Measurements from ENCODE around the gene CDK14.

CDK14 gene

GRCh38 chr7:90955641-90956207 is 359.6 kb downstream of the CDK14 start:
- H3K27ac ChIP-seq, result no peak overlapping the region
- no peak overlapping the region for H3K4me3 ChIP-seq

- Histone ChIP-seq H3K27ac (peak overlapping the region in 2 of 21 experiments; percentile 26 to 29), H3K4me3 (no peak overlapping the region)
Observed at GRCh38 chr7:90957883-90958282, 361.8 kb downstream of the CDK14 start.

GRCh38 chr7:90958647-90959046 is 362.5 kb downstream of the CDK14 start:
- peak overlapping the region in 2 of 21 experiments; percentile 29 to 60 for H3K27ac ChIP-seq
- H3K4me3 ChIP-seq, result no peak overlapping the region

- H3K27ac ChIP-seq, result no peak overlapping the region
- no peak overlapping the region for H3K4me3 ChIP-seq
Observed at GRCh38 chr7:90961037-90961725, 365.1 kb downstream of the CDK14 start.

DNA sequence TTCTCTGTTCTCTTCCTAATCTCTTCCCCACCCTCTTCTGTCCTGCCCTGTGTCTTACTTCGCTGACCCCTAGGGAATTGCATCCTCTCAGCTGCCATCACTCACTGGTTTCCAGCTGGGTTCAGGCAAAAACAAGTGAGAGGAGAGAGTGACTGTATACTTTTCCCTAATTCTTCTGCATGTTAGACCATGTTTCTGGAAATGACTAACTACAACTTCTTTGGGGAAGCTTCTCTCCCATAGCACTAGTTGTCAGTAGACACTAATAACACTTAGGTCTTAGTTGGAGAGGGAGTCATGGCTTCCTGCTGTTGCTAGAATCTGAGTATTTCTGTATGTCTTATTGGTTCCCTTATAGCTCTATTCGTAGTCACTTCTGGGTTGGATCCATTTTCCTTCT is 369.1 kb downstream of the CDK14 start:
- H3K27ac ChIP-seq, result no peak overlapping the region
- H3K4me3 ChIP-seq, result no peak overlapping the region

DNA sequence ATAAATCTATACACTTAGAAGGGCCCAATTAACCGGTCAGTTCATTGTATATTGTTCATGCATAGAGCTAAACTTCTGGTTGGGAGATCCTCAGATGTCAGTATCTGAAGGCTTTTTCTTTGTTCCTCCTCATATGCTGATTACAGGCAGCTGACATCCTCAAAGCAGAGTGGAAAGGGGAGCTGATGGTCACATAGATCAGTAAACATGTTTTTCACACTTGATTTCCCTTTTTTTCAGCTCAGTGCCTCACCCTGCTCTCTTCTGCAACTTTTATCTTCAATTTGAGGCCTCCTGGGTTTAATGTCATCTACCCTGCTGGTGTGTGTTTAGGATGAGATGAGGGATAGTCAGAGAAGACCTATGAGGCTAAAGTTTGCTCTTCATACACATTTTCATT is 370.2 kb downstream of the CDK14 start:
- no peak overlapping the region for H3K27ac ChIP-seq
- no peak overlapping the region for H3K4me3 ChIP-seq

DNA sequence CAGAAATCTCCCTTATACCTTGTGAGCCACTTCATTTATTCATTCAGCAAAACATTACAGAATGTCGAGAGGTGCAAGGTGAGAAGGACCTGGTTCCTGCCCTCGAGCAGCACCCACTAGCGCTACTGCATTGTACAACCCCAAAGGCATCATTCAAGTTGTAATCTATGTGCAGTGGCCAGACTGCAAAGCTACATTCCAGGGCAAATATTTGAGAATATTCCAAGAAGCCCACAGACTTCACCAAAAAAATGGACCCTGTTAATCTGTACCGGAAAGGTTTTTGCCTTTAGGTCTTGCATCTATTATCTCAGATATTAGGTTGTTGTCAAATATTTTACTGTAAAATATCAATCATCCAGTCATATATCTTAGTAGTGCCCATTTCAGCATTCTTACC is 372.8 kb downstream of the CDK14 start:
- Histone ChIP-seq H3K4me3 (no peak overlapping the region), H3K27ac (no peak overlapping the region)

DNA sequence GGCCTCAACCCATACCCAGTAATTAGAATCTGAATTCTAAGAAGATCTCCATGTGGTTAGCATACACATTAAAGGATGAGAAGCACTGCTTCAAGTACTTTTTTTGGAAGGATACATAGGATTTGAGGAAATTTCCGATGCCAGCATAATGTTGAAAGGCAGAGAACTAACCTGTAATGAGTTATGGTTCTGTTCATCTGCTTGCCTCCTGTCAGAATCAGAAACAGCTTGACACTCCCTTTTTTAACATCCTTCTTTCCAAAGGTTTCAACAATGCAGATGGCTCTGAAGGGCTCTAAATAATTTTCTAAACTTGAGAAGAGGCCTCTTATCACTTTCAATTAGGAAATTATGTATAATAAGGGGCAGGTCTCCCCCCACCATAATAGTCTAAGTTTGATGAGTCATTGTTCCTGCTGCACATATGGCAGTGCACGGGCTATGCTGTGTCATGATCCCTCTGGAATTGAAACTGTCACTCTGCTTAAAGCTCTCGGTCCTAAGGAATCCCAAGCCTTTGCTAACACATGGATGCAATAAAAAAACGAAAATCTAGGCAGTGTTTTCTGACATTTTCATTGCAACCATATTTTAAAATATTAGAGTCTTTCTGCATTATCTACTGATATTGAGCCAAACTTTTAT is 376.9 kb downstream of the CDK14 start:
- Histone ChIP-seq H3K4me3 (no peak overlapping the region), H3K27ac (no peak overlapping the region)

DNA sequence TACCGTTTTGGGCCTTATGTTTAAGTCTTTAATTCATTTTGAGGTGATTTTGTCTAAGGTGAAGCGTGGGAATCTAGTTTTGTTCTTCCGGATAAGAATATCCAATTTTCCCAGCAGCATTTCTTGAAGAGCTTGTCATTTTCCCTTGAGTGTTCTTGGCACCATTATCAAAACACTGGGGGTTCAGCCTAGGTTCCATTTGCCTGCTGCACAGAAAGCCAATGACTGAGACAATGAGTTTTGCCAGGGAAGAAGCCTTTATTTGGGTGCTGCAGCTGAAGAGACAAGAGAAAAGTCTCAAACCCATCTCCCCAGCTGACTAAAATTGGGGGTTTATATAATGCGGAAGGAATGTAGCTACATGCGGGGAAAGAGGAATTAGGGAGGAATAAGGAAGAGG is 380.9 kb downstream of the CDK14 start:
- Histone ChIP-seq H3K27ac (no peak overlapping the region), H3K4me3 (no peak overlapping the region)

DNA sequence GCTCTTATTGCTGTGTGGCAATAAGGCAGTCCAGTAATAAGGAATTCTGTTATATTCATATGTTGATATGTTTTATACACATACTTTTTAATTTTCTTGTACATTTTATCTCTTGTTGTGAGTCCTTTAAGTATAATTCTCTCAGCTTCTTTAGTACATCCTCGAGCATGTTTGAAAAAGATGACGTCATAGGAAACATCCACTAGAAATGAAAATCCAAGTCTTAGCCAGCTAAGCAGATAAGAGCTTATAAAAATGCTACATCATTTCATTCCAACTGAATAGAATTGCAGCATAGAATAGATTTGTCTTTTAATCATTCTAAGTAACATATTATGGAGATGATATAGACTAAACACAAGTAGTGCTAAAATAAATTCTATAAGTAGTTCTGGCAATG is 384.4 kb downstream of the CDK14 start:
- Histone ChIP-seq H3K4me3 (no peak overlapping the region), H3K27ac (no peak overlapping the region)

DNA sequence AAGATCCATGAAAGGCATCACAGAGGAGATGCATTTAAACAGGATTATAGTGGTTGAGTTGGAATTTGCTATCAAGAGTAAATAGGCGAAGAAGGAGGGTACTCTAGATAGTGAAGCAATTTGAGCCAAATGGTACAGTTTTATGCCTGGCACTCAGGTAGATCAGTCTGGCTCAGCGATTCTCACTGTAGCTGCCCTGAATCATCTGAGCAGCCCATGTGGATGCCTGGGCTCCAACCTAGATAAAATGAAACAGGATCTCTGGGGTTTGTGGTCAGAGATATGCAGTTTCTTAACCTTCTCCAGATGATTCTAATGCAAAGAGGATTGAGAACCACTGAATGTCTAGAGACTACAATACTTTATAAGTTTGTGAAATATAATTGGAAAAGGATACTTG is 386.1 kb downstream of the CDK14 start:
- H3K4me3 ChIP-seq, result no peak overlapping the region
- no peak overlapping the region for H3K27ac ChIP-seq

DNA sequence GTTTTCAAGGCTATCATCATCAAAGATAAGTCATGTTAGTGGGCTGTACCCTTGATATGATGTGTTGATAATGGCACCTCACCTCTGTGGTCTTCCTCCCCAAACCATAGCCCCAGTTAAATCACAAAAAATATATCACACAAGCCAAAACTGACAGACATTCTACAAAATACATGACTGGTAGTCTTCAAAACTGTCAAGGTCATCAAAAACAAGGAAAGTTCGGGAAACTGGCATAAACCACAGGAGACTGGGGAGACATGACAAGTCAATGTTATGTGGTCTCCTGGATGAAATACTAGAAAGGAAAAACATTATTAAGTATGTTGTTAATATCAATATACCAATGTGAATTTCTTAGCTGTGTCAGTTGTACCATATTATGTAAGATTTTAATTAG is 388.6 kb downstream of the CDK14 start:
- no peak overlapping the region for H3K27ac ChIP-seq
- no peak overlapping the region for H3K4me3 ChIP-seq

DNA sequence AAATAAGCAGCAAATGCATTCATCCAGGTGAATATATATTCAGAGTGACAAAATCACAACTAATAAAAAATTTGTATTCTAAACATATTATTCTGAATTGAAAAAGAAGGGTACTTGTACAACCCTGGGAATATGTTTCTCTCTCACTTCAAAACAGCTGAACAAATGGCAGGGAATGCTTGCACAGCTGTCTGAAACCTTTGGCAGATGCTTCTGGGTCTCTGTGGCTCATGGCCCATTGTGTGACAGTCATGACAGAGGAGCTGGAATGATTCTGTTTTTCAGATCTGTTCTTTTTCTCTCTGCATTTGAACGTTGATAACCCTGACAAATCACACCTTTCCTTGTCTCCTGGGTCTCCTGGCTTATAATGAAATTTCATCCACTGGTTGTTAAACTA is 392.4 kb downstream of the CDK14 start:
- H3K27ac ChIP-seq, result no peak overlapping the region
- H3K4me3 ChIP-seq, result no peak overlapping the region

- Histone ChIP-seq H3K4me3 (no peak overlapping the region), H3K27ac (no peak overlapping the region)
Observed at GRCh38 chr7:90988996-90989765, 393.1 kb downstream of the CDK14 start.

GRCh38 chr7:90994121-90994520 is 398.0 kb downstream of the CDK14 start:
- H3K27ac ChIP-seq, result no peak overlapping the region

DNA sequence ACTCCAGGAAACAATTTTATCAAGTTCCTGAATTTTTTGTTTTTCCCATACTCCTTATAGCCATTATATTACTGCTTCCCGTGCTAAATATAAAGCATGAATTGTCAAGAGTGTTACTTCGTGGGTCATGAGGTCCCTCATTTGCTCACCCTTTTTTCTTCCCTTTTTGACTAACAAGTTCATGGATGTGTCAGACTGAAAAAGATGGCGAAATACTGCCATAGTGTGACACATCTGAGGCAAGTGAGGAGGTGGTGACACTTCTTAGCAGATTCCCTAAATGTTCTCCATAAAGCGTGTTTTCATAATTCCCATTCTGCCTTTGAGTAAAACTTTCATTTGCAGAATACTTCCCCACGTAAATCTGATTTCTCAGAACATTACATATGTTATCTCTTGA is 398.5 kb downstream of the CDK14 start:
- Histone ChIP-seq H3K27ac (no peak overlapping the region), H3K4me3 (no peak overlapping the region)

More at GRCh38 chr7:90994121-90994520, 398.0 kb downstream of the CDK14 start:
- H3K4me3 ChIP-seq, result no peak overlapping the region

DNA sequence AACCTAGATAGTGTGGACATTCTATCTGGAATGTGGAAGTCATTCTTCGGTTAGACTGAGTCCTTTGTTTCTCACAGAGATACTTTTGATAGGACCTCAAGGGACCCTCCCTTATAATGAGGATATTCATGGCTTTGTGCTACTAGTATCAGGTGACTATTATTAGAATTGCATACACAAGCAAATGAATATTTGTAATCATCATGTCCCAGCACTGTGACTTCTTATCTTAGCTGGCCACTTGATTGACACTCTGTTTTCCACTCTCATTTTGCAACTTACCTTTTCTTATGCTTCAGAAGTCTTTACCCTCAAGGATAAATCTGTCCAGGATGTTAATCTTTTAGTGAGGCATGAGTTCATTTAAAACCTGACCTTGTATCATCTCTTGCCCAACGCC is 399.9 kb downstream of the CDK14 start:
- Histone ChIP-seq H3K4me3 (no peak overlapping the region), H3K27ac (no peak overlapping the region)

DNA sequence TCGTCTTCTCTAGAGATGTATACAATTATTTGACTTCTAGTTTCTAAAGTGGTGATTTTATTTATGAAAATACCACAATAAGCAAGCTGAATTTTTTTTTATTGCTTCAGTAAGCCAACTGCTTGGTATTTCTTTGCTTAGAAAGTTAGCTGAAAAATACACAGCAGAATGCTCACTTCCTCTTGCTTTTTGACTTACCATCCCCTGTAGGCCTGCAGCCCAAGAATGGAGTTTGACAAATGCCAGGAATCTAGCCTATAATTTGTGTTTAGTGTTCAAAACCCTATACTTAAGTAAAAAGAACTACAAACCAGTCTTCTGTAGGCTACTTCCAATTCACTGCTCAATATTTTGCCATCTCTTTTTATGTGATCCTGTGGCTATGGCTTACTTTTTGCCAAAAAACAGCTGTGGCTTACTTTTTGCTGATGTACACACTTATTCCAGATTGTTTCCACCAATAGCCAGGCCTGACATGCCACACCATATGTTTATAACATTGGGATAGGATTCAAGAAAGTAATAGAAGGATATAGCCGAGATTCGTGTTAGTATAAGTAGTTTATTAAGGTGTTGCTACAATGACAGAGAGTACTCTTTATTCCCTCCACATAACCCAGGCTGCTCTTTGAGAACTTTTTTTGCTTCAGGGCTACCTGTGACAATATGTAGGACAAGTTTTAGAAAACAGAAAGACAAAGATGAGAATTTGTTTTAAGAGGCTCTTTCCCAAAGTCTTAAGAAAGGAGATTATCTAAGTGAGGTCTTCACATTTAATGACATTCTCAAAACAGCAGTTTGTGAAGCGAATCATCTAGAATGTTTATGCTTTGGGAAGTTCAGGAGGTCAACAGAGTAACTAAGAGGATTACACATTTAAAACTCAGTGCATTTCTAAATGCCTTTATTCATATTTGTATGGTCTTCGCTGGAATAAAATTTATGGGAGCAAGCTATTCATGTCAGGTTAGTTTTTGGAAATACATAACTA is 404.2 kb downstream of the CDK14 start:
- H3K4me3 ChIP-seq, result no peak overlapping the region
- H3K27ac ChIP-seq, result no peak overlapping the region

GRCh38 chr7:91005024-91005423 is 408.9 kb downstream of the CDK14 start:
- Histone ChIP-seq H3K27ac (no peak overlapping the region), H3K4me3 (no peak overlapping the region)

DNA sequence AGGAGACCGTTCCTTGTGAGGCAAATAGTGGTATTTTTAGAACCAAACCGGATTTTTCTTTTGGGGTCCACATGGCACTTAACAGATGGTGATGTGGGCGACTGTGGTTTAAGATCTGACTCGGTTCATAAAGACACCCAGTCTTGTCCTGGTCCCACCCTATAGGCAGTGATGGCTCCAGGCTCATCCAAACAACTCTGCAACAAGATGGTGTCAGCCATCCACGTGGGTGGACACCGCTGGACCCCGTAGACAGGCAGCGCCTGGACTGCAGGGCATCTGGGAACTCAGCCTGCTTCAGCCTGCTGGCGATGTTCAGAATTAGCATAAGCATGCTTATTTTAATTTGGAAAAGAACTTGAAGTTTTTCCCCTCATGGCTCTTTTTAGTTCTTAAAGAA is 409.7 kb downstream of the CDK14 start:
- Histone ChIP-seq H3K4me3 (no peak overlapping the region), H3K27ac (no peak overlapping the region)
